Suppressor macrophage (primary cell): ENCODE results near the gene FREM3.
A peak's percentile ranks its signal among the peaks of the same experiment; 100 is the strongest.
"Not testable (repeated sequence)": the region's sequence is repeated elsewhere in the genome, so short reads cannot be mapped to it uniquely, and the experiment has no call there.

ENCODE experiments used
- DNase-seq, 4 experiments: peaks; one replicate each; pipeline ENCODE4 v3.0.0-alpha.2; 2020 to 2022

FREM3 gene

DNA sequence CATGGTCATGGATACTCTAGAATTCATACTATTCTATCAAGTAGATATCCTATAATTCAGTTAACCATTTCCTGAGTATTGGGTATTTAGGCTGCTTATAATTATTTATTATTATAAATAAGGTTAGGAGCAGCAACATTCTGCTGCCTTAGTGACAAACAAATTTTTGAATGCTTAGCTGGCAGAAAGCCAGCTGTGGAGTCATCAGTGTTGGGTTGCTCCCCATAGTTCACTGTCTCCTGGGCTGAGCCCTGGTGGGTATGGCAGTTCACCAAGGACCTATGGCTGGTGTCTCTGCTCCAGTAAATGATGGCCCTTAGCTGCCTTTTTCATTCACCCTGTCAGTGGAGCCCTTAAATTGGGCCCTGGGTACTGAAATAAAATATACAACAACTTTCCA lies 125.1 kb downstream of the FREM3 start:
- DNase-seq, result no peak

DNA sequence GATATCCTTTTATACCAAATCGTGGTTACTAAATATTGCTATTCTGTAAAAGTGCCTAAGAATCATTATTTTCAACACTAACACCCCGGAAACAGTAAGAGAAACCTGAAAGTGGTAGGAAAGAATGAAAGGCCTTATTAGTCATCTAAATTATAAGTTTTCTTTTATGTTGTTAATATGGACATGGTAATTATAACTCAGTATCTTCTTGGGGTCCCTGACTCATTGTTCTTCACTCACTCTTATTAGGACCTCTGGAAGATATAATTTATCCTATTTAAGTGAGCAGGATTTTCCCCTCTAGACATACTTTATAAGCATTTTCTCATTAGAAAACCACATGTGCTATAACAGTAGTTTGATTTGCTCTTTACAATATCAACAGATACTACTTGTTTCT lies 136.0 kb downstream of the FREM3 start:
- DNase-seq, result no peak

DNA sequence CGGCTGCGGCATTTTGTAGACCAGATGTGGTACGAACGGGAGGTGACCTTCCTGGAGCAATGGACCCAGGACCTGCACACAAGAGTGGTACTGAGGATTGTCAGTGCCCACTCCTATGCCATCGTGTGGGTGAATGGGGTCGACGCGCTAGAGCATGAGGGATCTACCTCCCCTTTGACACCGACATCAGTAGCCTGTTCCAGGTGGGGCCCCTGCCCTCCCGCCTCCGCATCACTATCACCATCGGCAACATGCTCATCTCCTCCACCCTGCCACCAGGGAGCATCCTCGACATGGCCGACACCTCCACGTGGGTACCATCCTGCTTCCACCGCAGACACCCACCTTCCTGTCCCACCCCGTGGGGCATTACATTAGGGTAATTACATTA lies 140.7 kb downstream of the FREM3 start:
- no peak for DNase-seq

GRCh38 chr4:143558823-143559756 lies 141.4 kb downstream of the FREM3 start:
- DNase-seq, result peak; percentile 35 to 65 (median 46)

- DNase-seq, result peak in 1 of 4 experiments; percentile 1
Measured at GRCh38 chr4:143558286-143558685, 142.2 kb downstream of the FREM3 start.

DNA sequence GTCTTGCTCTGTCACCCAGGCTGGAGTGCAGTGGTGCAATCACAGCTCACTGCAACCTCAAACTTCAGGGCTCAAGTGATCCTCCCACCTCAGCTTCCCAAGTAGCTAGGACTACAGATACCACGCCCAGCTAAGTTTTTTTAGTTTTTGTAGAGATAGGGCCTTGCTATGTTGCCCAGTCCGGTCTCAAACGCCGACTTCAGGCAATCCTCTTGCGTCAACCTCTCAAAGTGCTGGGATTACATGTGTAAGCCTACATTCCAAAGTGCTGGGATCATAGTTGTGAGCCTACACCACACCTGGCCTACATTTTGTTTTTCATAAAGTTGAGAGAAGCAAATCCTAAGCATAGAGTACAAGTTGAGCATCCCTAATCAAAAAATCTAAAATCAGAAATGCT lies 144.8 kb downstream of the FREM3 start:
- no peak for DNase-seq

GRCh38 chr4:143554728-143555597 lies 145.5 kb downstream of the FREM3 start:
- DNase-seq, result no peak

- no peak for DNase-seq
Measured at GRCh38 chr4:143549928-143550327, 150.5 kb downstream of the FREM3 start.

DNA sequence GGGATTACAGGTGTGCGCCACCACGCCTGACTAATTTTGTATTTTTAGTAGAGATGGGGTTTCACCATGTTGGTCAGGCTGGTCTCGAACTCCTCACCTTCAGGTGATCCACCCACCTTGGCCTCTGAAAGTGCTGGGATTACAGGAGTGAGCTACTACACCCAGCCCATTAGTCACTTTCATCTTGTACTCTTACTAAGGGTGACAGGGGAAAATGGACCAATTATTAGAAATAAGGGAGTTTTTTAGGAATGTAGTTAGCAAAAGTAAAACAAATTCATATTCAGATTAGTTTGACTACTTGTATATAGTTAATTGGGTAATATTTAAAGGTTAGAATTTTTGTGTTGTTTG lies 160.8 kb downstream of the FREM3 start:
- DNase-seq, result no peak

- DNase-seq, result no peak
Measured at GRCh38 chr4:143538979-143539669, 161.4 kb downstream of the FREM3 start.

DNA sequence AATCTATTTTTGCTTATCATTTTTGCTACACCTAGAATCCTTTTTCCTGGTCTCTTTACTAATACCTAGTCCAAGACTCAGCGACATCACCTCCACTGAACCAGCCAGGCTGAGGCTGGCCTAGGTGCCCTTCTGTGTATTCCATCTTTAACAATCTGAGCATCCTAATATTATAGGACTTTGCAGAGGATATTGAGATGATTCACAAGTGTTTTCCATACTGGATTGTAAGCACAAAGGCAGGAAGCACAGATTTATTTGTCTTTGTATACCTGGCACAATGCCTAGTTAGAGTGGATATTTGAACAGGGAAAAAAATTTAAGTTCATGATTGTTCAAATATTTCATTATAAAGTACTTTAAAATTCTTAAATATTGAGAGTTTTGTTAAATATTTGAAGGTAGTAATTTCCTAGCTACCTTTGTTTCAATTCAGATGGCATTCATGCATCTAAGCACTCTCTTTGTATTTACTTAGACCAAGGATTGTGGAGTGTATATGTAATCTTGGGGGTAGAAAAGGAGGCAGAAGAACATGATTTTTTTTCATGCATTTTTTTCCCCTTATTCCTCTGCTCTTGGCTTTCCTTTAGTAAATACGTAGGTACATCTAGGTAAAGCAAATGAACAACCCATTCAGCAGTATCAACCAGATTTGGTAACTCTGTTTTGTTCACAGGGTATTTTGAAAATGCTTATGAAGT lies 168.5 kb downstream of the FREM3 start:
- no peak for DNase-seq

- peak in 1 of 4 experiments; percentile 5 for DNase-seq
Measured at GRCh38 chr4:143531380-143531779, 169.1 kb downstream of the FREM3 start.

- not testable (repeated sequence) for DNase-seq
Measured at GRCh38 chr4:143528046-143528445, 172.4 kb downstream of the FREM3 start.
